ENCODE measurements around the gene NFIA. TPM values are rescaled to one million over a fixed set of nuclear protein-coding genes. Genes with fewer than 3 reads are reported as not detected.

Gene NFIA
- polyA plus RNA-seq, 4 donors: 1.6 to 9.7 (median 4.9) TPM

DNA sequence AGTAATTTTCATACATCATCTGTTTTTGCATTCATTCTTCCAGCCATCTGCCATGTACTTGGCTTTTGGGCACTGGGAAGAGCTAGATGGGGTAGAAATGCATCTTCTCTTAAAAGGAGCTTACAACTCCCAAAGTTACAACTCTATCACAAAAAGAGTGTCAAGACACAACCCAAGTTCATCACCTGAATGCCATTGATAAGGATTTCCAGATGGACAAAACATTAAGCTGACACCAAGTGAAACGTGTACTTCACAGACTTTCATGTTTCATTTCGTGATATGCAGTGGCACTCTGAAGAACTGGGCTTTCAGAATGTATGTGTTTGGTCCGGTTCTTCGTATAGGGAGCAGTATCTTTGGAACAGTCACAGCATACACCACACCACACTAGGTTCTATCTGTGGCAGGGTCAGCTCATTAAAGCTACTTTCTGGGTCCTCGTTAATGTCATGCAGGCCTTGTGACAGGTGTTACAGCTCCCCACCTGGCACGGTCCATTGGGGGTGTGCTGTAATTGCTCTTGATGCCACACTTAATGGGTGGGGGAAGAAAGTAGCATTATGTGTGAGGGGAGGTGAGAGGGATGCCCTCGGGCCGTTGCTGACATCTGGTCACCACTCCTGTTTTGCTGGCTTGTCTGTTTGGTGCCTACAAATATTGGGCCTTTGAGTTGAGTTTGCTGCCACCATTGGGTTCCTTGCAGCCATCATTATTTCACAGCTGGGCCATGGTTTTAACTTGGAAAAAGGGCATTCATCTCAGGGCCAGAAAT, 164.9 kb downstream of the NFIA start:
- no peak overlapping the region for H3K4me3 ChIP-seq (ENCODE audit: low read depth in 1 of 3, low read length in 3 of 3)
- H3K27me3 ChIP-seq (ENCODE audit: control insufficient read depth in 3 of 3, insufficient read depth in 3 of 3, low read length in 3 of 3): no peaks in the 10 kb centered on the region
- FAIRE-seq: no peak

DNA sequence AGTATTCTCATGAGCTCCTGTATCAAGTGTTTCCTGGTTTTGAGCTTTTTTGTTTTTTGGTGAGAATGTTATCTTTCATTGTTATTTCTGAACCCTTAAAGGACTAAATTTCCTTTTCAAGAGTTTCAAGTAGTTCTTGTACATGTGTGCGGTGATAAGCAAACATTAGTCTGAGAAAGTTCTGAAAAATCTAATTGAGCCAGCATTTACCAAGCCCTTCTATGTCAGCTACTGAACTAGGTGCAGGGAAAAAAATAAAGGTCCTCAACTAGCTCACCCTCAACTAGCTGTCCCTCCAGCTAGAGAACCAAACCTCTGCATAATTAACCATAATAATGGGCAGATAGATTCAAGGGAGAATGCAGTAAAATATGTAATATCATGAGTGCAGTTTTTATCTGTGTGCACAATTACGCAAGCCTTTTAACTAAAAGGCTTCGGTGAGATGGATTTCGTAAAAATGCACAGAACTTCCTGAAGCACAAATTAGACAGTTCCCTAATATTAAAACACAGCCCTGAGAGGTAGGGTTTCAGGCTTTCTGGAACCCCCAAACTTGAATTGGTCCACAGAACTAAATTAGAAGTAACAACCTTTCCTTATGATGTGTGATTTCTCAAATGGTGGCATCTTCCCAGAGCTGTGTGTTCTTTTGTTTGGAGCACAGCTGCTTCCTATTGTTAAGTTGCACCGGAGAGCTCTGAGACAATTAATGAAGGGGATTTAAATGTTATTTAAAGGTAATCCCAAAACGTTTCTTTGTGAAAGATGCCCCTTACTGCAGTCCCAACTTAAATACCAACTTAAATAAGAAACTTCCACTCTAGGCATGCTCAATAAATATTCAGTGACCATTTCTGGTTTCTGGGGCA, 165.8 kb downstream of the NFIA start:
- H3K9me3 ChIP-seq (ENCODE audit: control insufficient read depth in 2 of 2, insufficient read depth in 1 of 2, low read depth in 1 of 2, low read length in 1 of 2): no peaks in the 10 kb centered on the region
- peaks cover 0 to 1% (median under 1%) of the 10 kb centered on the region in 3 donors for H3K4me1 ChIP-seq (ENCODE audit: control insufficient read depth in 3 of 3, insufficient read depth in 2 of 3, low read depth in 1 of 3, low read length in 2 of 3)
- no peaks in the 10 kb centered on the region for H3K27me3 ChIP-seq (ENCODE audit: control insufficient read depth in 3 of 3, insufficient read depth in 3 of 3, low read length in 3 of 3)
- FAIRE-seq: no peak
- H3K27ac ChIP-seq (ENCODE audit: low read depth in 1 of 3, low read length in 2 of 3): no peak overlapping the region
- no peak for DNase-seq
- no peak overlapping the region for H3K4me3 ChIP-seq (ENCODE audit: low read depth in 1 of 3, low read length in 3 of 3)
- H3K36me3 ChIP-seq (ENCODE audit: control insufficient read depth in 3 of 3, insufficient read depth in 2 of 3, low read depth in 1 of 3, low read length in 3 of 3): no peaks in the 10 kb centered on the region
- WGBS, 3 donors: 77 to 90% (median 89%) methylated on average over 6 of the region's 6 CpGs

More for the DNA sequence above, 164.9 kb downstream of the NFIA start:
- Histone ChIP-seq H3K27ac (ENCODE audit: low read depth in 1 of 3, low read length in 2 of 3) (no peak overlapping the region), H3K9me3 (ENCODE audit: control insufficient read depth in 2 of 2, insufficient read depth in 1 of 2, low read depth in 1 of 2, low read length in 1 of 2) (no peaks in the 10 kb centered on the region), H3K36me3 (ENCODE audit: control insufficient read depth in 3 of 3, insufficient read depth in 2 of 3, low read depth in 1 of 3, low read length in 3 of 3) (no peaks in the 10 kb centered on the region), H3K4me1 (ENCODE audit: control insufficient read depth in 3 of 3, insufficient read depth in 2 of 3, low read depth in 1 of 3, low read length in 2 of 3) (no peaks in the 10 kb centered on the region)
- no peak for DNase-seq
- WGBS, 3 donors: 86 to 91% (median 90%) methylated on average over 8 of the region's 8 CpGs

DNA sequence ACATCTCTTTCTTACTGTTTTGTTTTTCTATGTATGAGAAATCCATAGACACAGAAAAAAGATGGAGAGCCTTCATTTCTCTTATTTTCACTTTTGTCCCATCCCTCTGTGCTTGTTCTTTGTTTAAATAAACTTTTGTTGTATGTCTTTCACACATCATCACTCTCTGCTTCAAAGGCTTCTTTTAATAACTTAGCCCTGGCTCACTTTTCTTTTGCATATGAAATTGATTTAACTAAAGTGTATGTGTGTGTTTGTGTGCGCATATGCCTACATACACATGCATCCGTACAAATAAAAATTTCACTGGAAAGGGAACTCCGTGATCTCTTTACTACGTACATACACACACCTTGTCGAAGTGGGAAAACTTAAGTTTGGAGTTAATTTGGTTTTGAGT, 168.6 kb downstream of the NFIA start:
- Histone ChIP-seq H3K9me3 (ENCODE audit: control insufficient read depth in 2 of 2, insufficient read depth in 1 of 2, low read depth in 1 of 2, low read length in 1 of 2) (no peaks in the 10 kb centered on the region), H3K4me1 (ENCODE audit: control insufficient read depth in 3 of 3, insufficient read depth in 2 of 3, low read depth in 1 of 3, low read length in 2 of 3) (peaks cover 0 to 11% (median 5%) of the 10 kb centered on the region in 3 donors), H3K27me3 (ENCODE audit: control insufficient read depth in 3 of 3, insufficient read depth in 3 of 3, low read length in 3 of 3) (no peaks in the 10 kb centered on the region), H3K36me3 (ENCODE audit: control insufficient read depth in 3 of 3, insufficient read depth in 2 of 3, low read depth in 1 of 3, low read length in 3 of 3) (no peaks in the 10 kb centered on the region), H3K27ac (ENCODE audit: low read depth in 1 of 3, low read length in 2 of 3) (no peak overlapping the region), H3K4me3 (ENCODE audit: low read depth in 1 of 3, low read length in 3 of 3) (no peak overlapping the region)
- WGBS, 3 donors: 93 to 97% (median 93%) methylated on average over 5 of the region's 5 CpGs
- FAIRE-seq: no peak
- DNase-seq: no peak

DNA sequence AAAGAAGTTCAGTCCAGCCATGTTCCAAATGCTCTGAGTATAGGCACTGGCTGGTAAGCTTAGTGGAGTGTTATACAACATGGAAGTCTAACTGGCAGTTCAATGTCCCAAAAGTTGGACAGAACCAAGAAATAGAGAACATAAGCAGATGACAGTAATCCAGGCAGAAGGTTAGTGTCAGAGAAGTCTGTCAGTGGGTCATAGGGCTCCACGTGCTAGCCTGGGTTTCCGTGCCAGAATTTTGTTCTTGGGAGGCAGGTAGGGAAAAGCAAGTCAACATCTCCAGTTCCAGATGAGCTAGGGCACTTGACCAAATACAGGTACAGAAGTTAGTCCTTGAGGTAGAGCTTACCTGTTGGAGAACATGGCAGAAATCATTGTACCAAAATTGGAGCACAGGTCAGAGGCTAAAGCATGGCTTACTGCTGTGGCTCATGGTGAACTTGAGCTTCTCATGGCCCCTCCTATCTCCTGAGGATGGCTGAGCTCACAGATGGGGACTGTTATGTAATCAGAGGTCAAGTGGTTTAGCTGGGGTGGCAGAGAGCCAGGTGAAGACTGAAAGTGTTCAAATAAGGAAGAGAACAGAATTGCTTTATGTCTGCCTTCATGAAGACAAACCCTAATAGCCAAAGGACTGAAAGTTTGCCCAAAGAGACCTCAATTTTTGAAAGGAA, 170.8 kb downstream of the NFIA start:
- no peaks in the 10 kb centered on the region for H3K36me3 ChIP-seq (ENCODE audit: control insufficient read depth in 3 of 3, insufficient read depth in 2 of 3, low read depth in 1 of 3, low read length in 3 of 3)
- H3K27ac ChIP-seq (ENCODE audit: low read depth in 1 of 3, low read length in 2 of 3): peak overlapping the region in 1 of 3 donors; percentile 3
- H3K27me3 ChIP-seq (ENCODE audit: control insufficient read depth in 3 of 3, insufficient read depth in 3 of 3, low read length in 3 of 3): no peaks in the 10 kb centered on the region
- FAIRE-seq: no peak
- no peak overlapping the region for H3K4me3 ChIP-seq (ENCODE audit: low read depth in 1 of 3, low read length in 3 of 3)
- H3K4me1 ChIP-seq (ENCODE audit: control insufficient read depth in 3 of 3, insufficient read depth in 2 of 3, low read depth in 1 of 3, low read length in 2 of 3): peaks cover 0 to 11% (median 5%) of the 10 kb centered on the region in 3 donors
- peak; percentile 70 to 84 for DNase-seq
- WGBS, 3 donors: 89 to 91% (median 89%) methylated on average over 2 of the region's 2 CpGs
- H3K9me3 ChIP-seq (ENCODE audit: control insufficient read depth in 2 of 2, insufficient read depth in 1 of 2, low read depth in 1 of 2, low read length in 1 of 2): no peaks in the 10 kb centered on the region

DNA sequence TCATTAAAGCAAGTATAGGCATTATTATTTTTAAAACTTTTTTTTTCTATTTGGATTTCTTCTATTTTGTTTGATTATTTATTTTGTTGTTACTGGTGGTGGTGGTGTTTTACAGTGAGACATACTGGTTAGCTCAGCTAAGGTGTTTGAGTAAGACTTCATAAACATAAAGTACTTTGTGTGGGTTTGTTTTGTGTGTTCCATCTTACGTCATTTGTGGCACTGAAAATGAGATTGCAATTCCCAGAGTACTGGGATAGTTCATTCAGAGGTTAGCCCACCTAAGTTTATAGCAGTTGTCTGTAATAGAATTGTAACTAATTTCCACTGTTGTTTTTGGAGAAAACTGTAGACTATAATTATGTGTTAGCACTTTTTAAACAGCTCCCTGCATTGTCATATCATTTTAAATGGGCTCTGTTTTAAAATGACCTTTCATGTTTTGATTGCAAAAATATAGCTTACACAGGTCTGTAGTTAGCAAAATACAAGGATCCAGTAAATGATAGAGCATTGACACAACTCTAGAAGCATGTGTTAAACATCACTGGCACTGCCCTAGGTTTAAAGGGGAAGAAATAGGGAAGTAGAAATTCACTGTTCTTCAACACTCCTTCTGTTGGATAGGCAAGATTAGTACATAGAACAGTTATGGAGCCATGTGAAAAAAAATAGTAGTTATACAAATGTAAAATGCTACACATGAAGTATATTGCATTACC, 171.7 kb downstream of the NFIA start:
- H3K4me1 ChIP-seq (ENCODE audit: control insufficient read depth in 3 of 3, insufficient read depth in 2 of 3, low read depth in 1 of 3, low read length in 2 of 3): peaks cover 0 to 11% (median 5%) of the 10 kb centered on the region in 3 donors
- no peaks in the 10 kb centered on the region for H3K27me3 ChIP-seq (ENCODE audit: control insufficient read depth in 3 of 3, insufficient read depth in 3 of 3, low read length in 3 of 3)
- no peaks in the 10 kb centered on the region for H3K9me3 ChIP-seq (ENCODE audit: control insufficient read depth in 2 of 2, insufficient read depth in 1 of 2, low read depth in 1 of 2, low read length in 1 of 2)
- FAIRE-seq: no peak
- no peaks in the 10 kb centered on the region for H3K36me3 ChIP-seq (ENCODE audit: control insufficient read depth in 3 of 3, insufficient read depth in 2 of 3, low read depth in 1 of 3, low read length in 3 of 3)
- no peak for DNase-seq
- 85 to 88% (median 87%) methylated on average over 1 of the region's 1 CpG for WGBS, 3 donors
- peak overlapping the region in 2 of 3 donors; percentile 46 to 80 for H3K27ac ChIP-seq (ENCODE audit: low read depth in 1 of 3, low read length in 2 of 3)
- H3K4me3 ChIP-seq (ENCODE audit: low read depth in 1 of 3, low read length in 3 of 3): no peak overlapping the region

DNA sequence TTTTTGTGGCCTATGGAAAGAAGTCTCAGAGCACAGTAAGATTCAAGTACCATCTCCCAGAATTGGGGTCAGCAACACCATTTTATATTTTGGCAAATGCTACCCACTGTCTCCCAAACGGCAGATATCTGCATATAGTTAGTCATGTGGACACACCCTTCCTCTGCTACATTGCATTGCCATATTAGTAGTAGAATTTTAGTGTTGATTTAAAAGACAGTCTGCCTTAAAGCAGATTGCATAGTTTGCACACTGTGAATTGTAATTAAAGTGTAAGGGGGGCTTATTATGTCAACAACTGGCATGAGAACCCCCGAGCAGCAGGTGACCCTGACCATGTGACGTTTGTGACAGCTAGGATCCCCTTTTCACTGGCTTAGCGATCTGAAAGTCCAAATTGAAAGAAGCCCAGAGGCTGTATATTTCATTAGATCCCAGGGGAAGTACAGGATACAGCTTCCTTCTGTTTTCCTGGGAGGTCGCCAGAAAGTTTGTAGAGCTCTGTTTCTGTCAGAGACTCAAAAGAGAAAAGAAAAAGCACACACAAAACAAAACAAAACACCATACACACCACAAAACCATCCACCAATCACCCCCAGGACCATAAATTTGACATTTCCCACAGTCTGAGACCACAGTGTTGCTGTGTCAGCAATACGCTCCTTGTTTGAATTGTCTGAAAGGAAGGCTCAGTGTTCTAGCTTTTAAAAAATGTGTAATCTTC, 172.4 kb downstream of the NFIA start:
- peaks cover 0 to 11% (median 5%) of the 10 kb centered on the region in 3 donors for H3K4me1 ChIP-seq (ENCODE audit: control insufficient read depth in 3 of 3, insufficient read depth in 2 of 3, low read depth in 1 of 3, low read length in 2 of 3)
- no peaks in the 10 kb centered on the region for H3K9me3 ChIP-seq (ENCODE audit: control insufficient read depth in 2 of 2, insufficient read depth in 1 of 2, low read depth in 1 of 2, low read length in 1 of 2)
- WGBS, 3 donors: 21 to 57% (median 54%) methylated on average over 6 of the region's 6 CpGs
- DNase-seq (peak; percentile 6 to 27), FAIRE-seq (no peak)
- H3K27ac ChIP-seq (ENCODE audit: low read depth in 1 of 3, low read length in 2 of 3): peak overlapping the region in 2 of 3 donors; percentile 46 to 80
- H3K27me3 ChIP-seq (ENCODE audit: control insufficient read depth in 3 of 3, insufficient read depth in 3 of 3, low read length in 3 of 3): no peaks in the 10 kb centered on the region
- H3K4me3 ChIP-seq (ENCODE audit: low read depth in 1 of 3, low read length in 3 of 3): peak overlapping the region in 1 of 3 donors; percentile 19
- no peaks in the 10 kb centered on the region for H3K36me3 ChIP-seq (ENCODE audit: control insufficient read depth in 3 of 3, insufficient read depth in 2 of 3, low read depth in 1 of 3, low read length in 3 of 3)

DNA sequence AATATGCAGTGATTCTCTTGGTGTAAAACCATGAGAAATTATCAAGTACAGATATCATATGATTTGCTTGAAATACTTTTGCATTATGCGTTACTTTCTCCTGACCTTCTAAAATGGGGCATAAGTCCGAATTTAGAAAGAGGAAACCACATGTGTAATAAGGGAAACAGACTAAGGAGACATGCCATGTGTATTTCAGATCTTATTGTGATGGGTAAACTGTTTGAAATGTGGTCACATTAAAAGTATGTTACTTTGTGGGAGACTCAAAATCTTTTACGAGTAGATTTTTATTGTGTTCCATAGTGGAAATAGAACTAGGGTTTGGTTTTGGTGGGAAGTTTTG, 173.0 kb downstream of the NFIA start:
- no peak for DNase-seq
- H3K9me3 ChIP-seq (ENCODE audit: control insufficient read depth in 2 of 2, insufficient read depth in 1 of 2, low read depth in 1 of 2, low read length in 1 of 2): no peaks in the 10 kb centered on the region
- H3K4me3 ChIP-seq (ENCODE audit: low read depth in 1 of 3, low read length in 3 of 3): no peak overlapping the region
- H3K4me1 ChIP-seq (ENCODE audit: control insufficient read depth in 3 of 3, insufficient read depth in 2 of 3, low read depth in 1 of 3, low read length in 2 of 3): peaks cover 0 to 11% (median 5%) of the 10 kb centered on the region in 3 donors
- 32 to 84% (median 63%) methylated on average over 3 of the region's 3 CpGs for WGBS, 3 donors
- H3K27ac ChIP-seq (ENCODE audit: low read depth in 1 of 3, low read length in 2 of 3): peak overlapping the region in 2 of 3 donors; percentile 46 to 80
- FAIRE-seq: no peak
- H3K27me3 ChIP-seq (ENCODE audit: control insufficient read depth in 3 of 3, insufficient read depth in 3 of 3, low read length in 3 of 3): no peaks in the 10 kb centered on the region
- no peaks in the 10 kb centered on the region for H3K36me3 ChIP-seq (ENCODE audit: control insufficient read depth in 3 of 3, insufficient read depth in 2 of 3, low read depth in 1 of 3, low read length in 3 of 3)

All from small intestine (tissue), 7 donors.